ENCODE data around the gene UBE2K. TPM values are rescaled to one million over a fixed set of nuclear protein-coding genes. Genes with fewer than 3 reads are reported as not detected.
"Not testable (repeated sequence)": the region's sequence is repeated elsewhere in the genome, so short reads cannot be mapped to it uniquely, and the experiment has no call there.

Gene UBE2K
- total RNA-seq, 1 donor from 2014 or later, result 13.7 TPM

- DNase-seq (ENCODE audit: low read depth in 2 of 2), result no peak
Measured at GRCh38 chr4:39792529-39792928, 94.6 kb downstream of the UBE2K start.

- not testable (repeated sequence) for DNase-seq (ENCODE audit: low read depth in 2 of 2)
Measured at GRCh38 chr4:39792976-39793375, 95.0 kb downstream of the UBE2K start.

- DNase-seq (ENCODE audit: low read depth in 2 of 2), result no peak
Measured at GRCh38 chr4:39802005-39802404, 104.1 kb downstream of the UBE2K start.

- no peak for DNase-seq (ENCODE audit: low read depth in 2 of 2)
Measured at GRCh38 chr4:39808231-39808749, 110.4 kb downstream of the UBE2K start.

GRCh38 chr4:39812500-39812899 is 114.6 kb downstream of the UBE2K start:
- DNase-seq (ENCODE audit: low read depth in 2 of 2), result no peak

- DNase-seq (ENCODE audit: low read depth in 2 of 2), result not testable (repeated sequence)
Measured at GRCh38 chr4:39813033-39813432, 115.1 kb downstream of the UBE2K start.

- not testable (repeated sequence) for DNase-seq (ENCODE audit: low read depth in 2 of 2)
Measured at GRCh38 chr4:39813761-39814160, 115.8 kb downstream of the UBE2K start.

GRCh38 chr4:39814403-39815185 is 116.7 kb downstream of the UBE2K start:
- DNase-seq (ENCODE audit: low read depth in 2 of 2), result no peak

GRCh38 chr4:39818646-39819045 is 120.7 kb downstream of the UBE2K start:
- DNase-seq (ENCODE audit: low read depth in 2 of 2), result no peak

GRCh38 chr4:39820186-39820585 is 122.2 kb downstream of the UBE2K start:
- DNase-seq (ENCODE audit: low read depth in 2 of 2), result peak; percentile 37 to 94

- DNase-seq (ENCODE audit: low read depth in 2 of 2), result no peak
Measured at GRCh38 chr4:39821951-39822350, 124.0 kb downstream of the UBE2K start.

GRCh38 chr4:39822662-39823061 is 124.7 kb downstream of the UBE2K start:
- DNase-seq (ENCODE audit: low read depth in 2 of 2), result no peak

- no peak for DNase-seq (ENCODE audit: low read depth in 2 of 2)
Measured at GRCh38 chr4:39823191-39823590, 125.3 kb downstream of the UBE2K start.

GRCh38 chr4:39825090-39825489 is 127.2 kb downstream of the UBE2K start:
- no peak for DNase-seq (ENCODE audit: low read depth in 2 of 2)

- peak in 1 of 2 donors; percentile 36 for DNase-seq (ENCODE audit: low read depth in 2 of 2)
Measured at GRCh38 chr4:39825741-39826231, 127.8 kb downstream of the UBE2K start.

Other genes starting within 250 kb of the UBE2K start
- 2,228 and 2,588 TPM in 2 replicates for gene RPL9, start 239.2 kb upstream of the UBE2K start, total RNA-seq
- 2.6 and 4.6 TPM in 2 replicates for gene LIAS, start 239.1 kb upstream of the UBE2K start, total RNA-seq
- gene UGDH, start 170.7 kb upstream of the UBE2K start, total RNA-seq, result 25.5 and 28.2 TPM in 2 replicates
- 12.6 and 17.7 TPM in 2 replicates for gene SMIM14, start 59.3 kb upstream of the UBE2K start, total RNA-seq